Hematopoietic multipotent progenitor cell treated with erythropoietin and hydrocortisone succinate and interleukin-3 and kit ligand, for 6 days (in vitro differentiated cells): ENCODE data around the gene CNTFR.
A peak's percentile ranks its signal among the peaks of the same experiment; 100 is the strongest.
"Not testable (repeated sequence)": the region's sequence is repeated elsewhere in the genome, so short reads cannot be mapped to it uniquely, and the experiment has no call there.

ENCODE experiments used
- DNase-seq: peaks from one replicate; pipeline ENCODE4 v3.0.0-alpha.2; 2015

Gene CNTFR

DNA sequence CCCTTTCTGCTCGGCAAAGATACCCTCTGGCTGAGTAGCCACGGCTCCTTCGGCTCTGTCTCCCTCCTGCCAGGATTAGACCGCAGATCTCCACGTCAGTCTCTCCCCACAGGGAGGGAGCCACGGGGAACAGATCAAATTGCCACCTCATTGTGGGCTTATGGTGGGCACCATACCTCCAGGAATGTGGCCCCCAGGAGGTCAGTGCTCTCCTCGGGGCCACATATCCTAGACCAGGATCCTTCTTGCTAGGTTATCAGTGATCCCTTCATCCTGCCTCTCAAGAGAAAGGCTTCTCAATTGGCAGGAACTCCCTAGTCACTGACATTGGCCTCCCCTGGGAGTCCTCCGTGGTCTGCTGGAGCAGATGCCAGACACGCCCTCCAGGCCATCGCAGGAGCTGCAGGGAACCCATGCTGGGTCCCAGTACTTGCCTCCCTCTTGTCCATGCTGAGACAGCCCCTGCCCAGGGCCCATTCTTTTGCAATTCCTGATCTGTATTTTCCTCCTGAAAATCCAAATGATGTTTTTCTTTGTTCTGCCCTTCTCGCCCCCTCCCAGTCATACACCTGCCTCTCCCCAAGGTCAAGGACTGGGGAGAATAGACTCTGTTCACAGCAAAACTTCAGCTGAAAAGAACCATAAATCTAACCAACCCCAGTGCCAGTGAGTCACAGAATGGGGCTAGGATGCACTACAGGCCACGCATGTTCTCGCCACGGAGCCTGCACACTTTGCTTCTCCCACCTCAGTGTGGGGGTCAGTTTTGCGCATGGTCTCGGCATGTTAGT lies 35.1 kb downstream of the CNTFR start:
- no peak for DNase-seq

GRCh38 chr9:34553511-34554021 lies 36.0 kb downstream of the CNTFR start:
- DNase-seq: no peak

- no peak for DNase-seq
Measured at GRCh38 chr9:34552986-34553385, 36.5 kb downstream of the CNTFR start.

DNA sequence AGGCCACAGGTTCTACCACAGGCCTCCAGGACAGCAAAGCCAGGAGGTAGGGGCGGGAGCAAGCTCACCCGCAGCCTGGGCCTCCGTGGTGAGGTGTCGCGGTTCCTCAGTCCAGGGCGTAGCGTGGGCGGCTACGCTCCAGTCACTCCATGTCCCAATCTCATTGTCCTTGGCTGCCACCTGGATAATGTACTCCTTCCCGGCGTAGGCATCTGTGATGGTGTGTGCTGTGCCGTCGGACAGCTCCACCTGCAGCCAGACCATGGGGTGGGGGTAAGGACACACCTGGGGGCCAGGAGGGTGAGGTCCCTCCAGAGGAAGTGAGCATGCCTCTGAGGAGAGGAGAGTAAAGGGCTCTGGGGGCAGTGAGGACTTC lies 36.9 kb downstream of the CNTFR start:
- DNase-seq: no peak

DNA sequence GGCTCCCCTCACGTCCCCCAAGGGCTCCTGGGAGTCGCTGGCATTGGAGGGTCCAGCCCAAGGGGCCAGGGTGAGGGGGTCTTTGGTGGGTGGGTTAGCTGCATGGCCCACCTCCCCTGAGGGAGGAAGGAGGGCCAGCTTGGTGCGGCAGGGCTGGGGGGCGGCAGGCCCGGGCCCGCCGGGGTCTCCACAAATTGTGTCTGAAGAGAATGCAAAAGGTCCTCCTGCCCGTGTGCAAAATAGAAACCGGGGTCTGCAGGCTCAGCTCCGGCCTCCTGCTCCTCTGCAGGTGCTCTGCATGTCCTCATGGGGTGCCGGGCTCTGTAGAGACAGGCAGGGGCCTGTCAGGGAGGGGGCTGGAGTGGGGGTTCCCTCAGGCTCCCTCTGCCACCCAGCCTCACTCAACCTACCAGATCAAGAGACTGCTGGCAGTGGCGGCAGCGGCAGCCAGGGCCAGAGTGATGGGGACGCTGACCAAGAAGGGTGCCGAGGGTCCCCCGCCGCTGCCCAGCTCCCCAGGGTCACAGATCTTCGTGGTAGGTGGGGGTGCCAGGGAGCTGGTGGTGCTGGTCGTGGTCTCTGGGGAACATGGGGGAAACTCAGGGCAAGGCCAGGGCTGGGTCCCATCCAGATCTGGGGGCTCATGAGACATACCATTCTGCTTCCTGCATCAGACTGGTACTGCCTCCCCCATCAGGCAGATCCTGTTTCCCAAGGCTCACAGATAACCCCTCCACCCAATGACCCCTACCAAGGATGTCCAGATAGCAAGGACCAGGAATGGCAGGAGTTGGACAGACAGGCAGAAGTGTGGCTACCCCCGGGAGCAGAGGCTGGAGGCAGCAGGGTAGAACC lies 37.5 kb downstream of the CNTFR start:
- no peak for DNase-seq

DNA sequence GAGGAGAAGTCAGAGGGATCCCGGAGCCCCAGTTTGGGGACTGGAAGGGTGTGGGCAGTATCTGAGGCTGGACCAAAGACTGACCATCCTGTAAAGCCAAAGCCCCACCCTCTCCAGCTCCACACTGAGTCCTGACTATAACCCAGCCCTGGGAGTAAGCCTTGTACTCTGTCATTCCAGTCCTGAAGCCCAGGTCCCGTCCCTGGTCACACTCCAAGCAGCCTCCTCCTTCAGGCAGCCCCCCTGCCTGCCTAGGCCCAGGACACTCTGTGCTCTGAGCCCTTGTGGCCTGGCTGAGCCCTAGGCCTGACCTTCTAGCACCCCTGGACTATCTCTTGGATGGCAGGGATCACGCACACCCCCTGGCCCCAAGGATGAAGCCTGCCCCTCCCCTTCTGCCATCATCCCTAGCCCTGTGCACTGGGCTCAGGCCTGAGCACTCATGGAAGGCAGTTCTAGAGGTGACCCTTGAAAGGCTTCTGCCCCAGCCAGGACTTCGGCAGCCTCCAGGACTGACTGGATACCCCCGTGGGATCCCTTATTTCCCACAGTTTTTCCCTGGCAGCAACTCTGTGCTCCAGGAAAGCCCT lies 38.7 kb downstream of the CNTFR start:
- no peak for DNase-seq

DNA sequence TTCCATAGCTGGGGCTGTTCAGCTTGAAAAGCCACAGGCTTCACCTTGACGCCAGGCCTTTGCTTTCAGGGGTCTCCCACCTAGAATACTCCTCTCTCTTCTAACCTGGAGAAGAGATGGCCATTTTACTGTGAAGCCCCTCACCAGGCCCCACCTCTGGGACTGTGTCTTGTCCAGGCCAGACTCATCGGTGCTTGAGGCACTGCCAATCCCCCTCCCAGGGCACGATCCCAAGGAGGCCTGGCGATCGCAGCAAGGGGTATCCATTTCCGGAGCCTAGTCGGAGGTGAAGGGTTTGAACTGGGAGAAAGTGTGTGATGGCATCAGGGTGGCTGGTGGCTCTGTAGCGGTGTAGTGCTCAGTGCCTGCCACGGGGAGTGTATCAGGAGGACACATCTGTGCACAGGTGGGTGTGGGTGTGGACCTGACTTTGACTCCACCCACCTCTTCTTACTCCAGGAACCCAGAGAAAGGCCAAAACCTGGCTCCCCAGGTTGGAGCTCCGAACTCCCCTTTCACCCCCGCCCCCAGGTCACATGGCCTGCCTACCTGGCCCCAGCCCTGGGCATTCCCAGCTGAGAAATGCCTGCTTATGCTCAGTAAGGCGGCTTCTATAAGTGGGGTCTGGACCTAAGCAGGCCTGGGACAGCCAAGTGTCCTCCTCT lies 39.4 kb downstream of the CNTFR start:
- DNase-seq: no peak

GRCh38 chr9:34549407-34549732 lies 40.2 kb downstream of the CNTFR start:
- DNase-seq: no peak

DNA sequence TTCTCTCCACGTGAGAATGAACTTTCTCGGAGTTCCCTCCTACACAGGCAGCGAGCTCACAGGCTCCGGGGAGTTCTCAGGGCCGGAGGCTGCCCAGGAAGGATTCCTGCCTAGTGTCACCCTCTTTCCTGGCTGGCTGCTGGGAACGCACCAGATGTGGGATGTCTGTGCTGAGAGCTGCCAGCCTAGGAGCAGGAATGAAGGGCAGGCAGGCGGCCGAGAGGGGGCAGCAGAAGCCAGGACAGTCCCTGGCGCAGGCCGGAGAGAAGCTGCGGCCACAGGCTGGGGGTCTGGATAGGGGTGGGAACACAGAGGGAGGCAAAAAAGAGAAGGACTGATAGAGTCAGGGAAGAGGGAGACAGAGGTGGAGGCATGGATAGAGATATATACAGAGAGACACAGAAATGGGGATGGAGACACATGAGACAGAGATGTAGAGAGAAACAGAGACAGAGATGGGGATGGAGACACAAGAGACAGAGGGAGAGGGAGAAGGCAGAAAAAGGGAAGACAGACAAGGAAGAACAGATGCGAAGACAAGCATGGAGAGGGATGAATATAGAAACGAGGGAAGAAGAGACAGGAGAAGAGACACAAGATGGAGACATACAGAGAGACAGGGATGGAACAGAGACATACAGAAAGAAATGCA lies 41.4 kb downstream of the CNTFR start:
- peak; percentile 67 for DNase-seq

- DNase-seq: peak; percentile 85
Measured at GRCh38 chr9:34546834-34547827, 42.4 kb downstream of the CNTFR start.

DNA sequence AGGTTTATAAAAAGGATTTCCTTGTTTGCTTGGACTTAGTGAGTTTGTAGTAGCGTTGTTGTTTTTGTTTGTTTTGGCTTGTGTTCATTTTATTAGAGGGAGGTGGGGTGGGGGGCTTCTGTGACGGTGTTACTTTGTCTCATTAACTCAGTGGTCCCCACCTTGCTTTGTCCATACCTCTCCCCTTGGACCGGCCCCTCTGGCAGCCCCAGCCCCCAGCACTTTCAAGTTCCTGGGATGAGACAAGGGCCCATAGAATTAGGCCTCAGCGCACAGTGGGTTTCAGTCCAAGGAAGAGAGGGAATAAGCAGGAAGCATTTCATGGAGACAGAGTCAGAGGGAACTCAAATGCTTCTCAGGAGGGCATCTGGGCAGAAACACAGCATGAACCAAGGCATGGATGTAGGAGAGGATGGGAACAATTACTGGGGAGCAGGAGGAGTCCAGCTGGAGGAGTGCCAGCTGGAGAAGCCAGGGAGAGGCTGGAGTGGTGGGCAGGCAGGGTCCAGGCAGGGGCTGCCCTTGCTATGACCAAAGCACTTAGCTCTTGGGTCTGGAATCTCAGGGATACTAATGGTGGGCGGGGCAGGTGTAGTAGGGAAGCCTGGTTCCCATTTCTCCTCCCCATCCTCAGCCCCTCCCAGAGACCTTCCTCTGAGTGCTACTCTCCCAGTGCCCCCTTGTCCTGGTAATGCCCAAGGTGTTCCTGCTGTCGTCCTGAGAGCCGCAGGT lies 43.3 kb downstream of the CNTFR start:
- DNase-seq: no peak

- DNase-seq: no peak
Measured at GRCh38 chr9:34545497-34545896, 44.0 kb downstream of the CNTFR start.

DNA sequence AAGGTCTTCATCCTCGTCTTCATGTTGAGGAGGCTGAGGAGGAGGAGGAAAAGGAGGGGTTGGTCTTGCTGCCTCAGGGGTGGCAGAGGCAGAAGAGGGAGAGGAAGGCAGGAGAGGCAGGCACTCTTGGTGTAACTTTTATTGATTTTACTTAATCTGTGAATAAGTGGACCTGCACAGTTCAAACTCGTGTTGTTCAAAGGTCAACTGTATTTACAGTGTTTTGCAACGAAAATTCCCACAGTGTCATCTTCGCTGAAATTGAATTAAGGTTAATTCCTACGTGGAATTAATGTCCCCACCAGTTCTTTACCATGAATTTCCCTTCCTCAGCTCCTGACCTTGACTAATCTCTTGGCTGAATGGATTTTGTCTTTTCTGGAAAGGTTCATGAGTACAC lies 45.5 kb downstream of the CNTFR start:
- DNase-seq: no peak

DNA sequence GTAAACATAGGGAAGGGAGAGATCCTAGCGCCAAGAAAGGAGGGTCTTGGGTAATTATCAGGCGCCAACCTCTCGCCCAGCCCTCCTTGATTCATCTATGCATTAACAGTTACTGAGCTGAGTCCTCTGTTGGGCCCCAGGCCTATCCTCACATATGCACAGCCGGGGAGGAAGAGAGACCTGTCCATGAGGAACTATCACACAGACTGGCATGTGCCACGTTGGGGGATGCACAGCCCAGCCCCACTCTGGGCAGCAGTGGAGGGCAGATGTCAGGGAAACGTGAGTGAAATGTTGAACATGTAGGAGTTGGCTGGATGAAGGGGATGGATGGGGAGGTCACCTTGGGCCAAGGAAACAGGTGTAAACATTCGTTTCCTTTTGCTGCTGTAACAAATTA lies 48.0 kb downstream of the CNTFR start:
- DNase-seq: no peak

- DNase-seq: no peak
Measured at GRCh38 chr9:34540827-34541226, 48.7 kb downstream of the CNTFR start.

GRCh38 chr9:34536685-34537084 lies 52.8 kb downstream of the CNTFR start:
- no peak for DNase-seq

DNA sequence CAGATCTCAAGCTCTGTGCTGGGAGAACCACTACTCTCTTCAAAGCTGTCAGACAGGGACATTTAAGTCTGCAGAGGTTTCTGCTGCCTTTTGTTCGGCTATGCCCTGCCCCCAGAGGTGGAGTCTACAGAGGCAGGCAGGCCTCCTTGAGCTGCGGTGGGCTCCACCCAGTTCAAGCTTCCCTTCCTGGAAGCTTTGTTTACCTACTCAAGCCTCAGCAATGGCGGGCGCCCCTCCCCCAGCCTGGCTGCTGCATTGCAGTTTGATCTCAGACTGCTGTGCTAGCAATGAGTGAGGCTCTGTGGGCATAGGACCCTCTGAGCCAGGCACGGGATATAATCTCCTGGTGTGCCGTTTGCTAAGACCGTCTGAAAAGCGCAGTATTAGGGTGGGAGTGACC lies 57.5 kb downstream of the CNTFR start:
- not testable (repeated sequence) for DNase-seq

GRCh38 chr9:34526026-34526425 lies 63.5 kb downstream of the CNTFR start:
- DNase-seq: no peak

DNA sequence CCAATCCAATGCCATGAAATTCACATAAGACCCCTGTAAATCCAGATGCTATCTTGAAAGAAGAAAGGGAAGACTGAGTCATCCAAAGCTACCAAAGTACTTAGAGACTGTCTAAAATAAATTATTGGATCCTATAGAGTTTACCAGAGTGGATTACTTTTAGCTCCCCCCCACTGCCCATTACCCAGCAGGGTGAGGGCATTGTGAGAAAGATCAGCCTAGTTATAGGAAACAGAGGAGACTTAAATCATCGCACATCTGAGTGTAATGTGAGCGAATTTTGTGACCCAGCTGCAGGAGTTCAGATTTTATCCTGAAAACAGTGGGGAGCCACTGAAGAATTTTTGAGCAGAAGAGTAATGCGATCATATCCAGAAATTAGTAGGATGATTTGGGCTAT lies 65.2 kb downstream of the CNTFR start:
- DNase-seq: no peak

- DNase-seq: peak; percentile 91
Measured at GRCh38 chr9:34522971-34523797, 66.3 kb downstream of the CNTFR start, which contains the start of gene ENHO. TSS of gene ENHO (minus strand) at chr9:34522990. CDS start at chr9:34521695, 1,295 bp downstream.
